Heart left ventricle (tissue), 16 donors: ENCODE measurements around the gene TNRC6A. TPM values are rescaled to one million over a fixed set of nuclear protein-coding genes. Genes with fewer than 3 reads are reported as not detected.
"Not testable (repeated sequence)": the region's sequence is repeated elsewhere in the genome, so short reads cannot be mapped to it uniquely, and the experiment has no call there.

Source experiments
- ATAC-seq, 4 donors: fragments of 200-7000 bp; cut with Tn5 transposase; one replicate each; pipeline ENCODE4 v1.9.1; 2020 to 2022; ENCODE audit warnings: moderate library complexity in 4 of 4, mild to moderate bottlenecking in 3 of 4, moderate number of reproducible peaks in 1 of 4
- DNase-seq, 5 donors: peaks; one replicate each; pipeline ENCODE4 v3.0.0-alpha.2; 2020
- H3K27ac ChIP-seq, 12 donors: fragments of 200-600 bp; sonication (generic) in 4 of 12; one replicate each; pipeline versions ENCODE4 v1.5.0 to v1.8.0; 2016 to 2022; ENCODE audit warnings: mild to moderate bottlenecking in 2 of 12
- H3K27me3 ChIP-seq, 9 donors: fragments of 200-600 bp; sonication (generic) in 2 of 9; one replicate each; pipeline versions ENCODE4 v1.5.1 to v1.8.0; 2016 to 2022; ENCODE audit warnings: mild to moderate bottlenecking in 3 of 9
- H3K36me3 ChIP-seq, 9 donors: fragments of 200-600 bp; sonication (generic) in 2 of 9; one replicate each; pipeline versions ENCODE4 v1.5.0 to v1.8.0; 2018 to 2022; ENCODE audit warnings: mild to moderate bottlenecking in 2 of 9
- H3K4me1 ChIP-seq, 12 donors: fragments of 200-600 bp; sonication (generic) in 4 of 12; one replicate each; pipeline versions ENCODE4 v1.5.0 to v1.8.0; 2016 to 2022; ENCODE audit warnings: mild to moderate bottlenecking in 3 of 12
- H3K4me3 ChIP-seq, 12 donors: fragments of 200-600 bp; sonication (generic) in 4 of 12; one replicate each; pipeline versions ENCODE4 v1.5.0 to v1.8.0; 2017 to 2022; ENCODE audit warnings: mild to moderate bottlenecking in 9 of 12, moderate library complexity in 4 of 12
- H3K9me3 ChIP-seq, 12 donors: fragments of 200-600 bp; sonication (generic) in 4 of 12; one replicate each; pipeline versions ENCODE4 v1.5.0 to v1.8.0; 2016 to 2022; ENCODE audit warnings: mild to moderate bottlenecking in 1 of 12
- POLR2A ChIP-seq, 2 donors: fragments of 450-650 bp; IDR thresholded peaks; one replicate each; pipeline ENCODE4 v1.6.1; 2017; ENCODE audit warnings: antibody characterized with exemption in 2 of 2, mild to moderate bottlenecking in 2 of 2, moderate library complexity in 2 of 2
- WGBS, 4 donors: extraction: QIAGEN DNeasy Blood & Tissue Kit in 2 of 4; methylation state at CpG; one replicate each; pipeline versions ENCODE4 v1.1.5 to v1.1.7; 2013 to 2018; 5-methylcytosine and 5-hydroxymethylcytosine counted together
- intact Hi-C, 10 donors: fragments of 100-400 bp; cut with DNase I; formaldehyde crosslinking; loops; one replicate each; pipeline versions ENCODE4 v1.11.1 to v1.14.2; 2022
- polyA plus RNA-seq, 2 donors: library from polyadenylated mRNA; stranded (reverse); fragments of 200-250 nt; gene quantifications; one replicate each; pipeline ENCODE4 v1.2.3, GENCODE V29; 2013
- total RNA-seq, 9 donors: library from RNA; depleted of rRNA in 2 of 9; stranded (reverse); fragments of >200 nt in 2 of 9; fragmentation: NEBNext Ultra II Directional in 3 of 9; extraction: Animal tissue kit (Norgen Biotek cat#: 25700) in 3 of 9; gene quantifications; one replicate each; pipeline versions ENCODE4 v1.1.0 to v1.2.4, GENCODE V29; 2016 to 2023
- TF ChIP-seq, protein P1 (sequence below), 12 donors: fragments of 200-600 bp; sonication (generic) in 4 of 12; IDR thresholded peaks; one replicate each; pipeline versions ENCODE4 v1.5.0 to v1.8.0; 2018 to 2022; ENCODE audit warnings: antibody characterized with exemption in 12 of 12, mild to moderate bottlenecking in 5 of 12
- donor health status: ischemic (EF 13 %, LVEDD 7.1; RV severe dilation, severe dysfunction).
- donor health status: healthy with polysubstance abuse.
- donor health status: DM: no; HTN: yes; CAD: no.
- donor health status: DM: no; HTN: no; CAD: no.
- donor health status: ischemic (EF 25% LVEDD 6.9; RV normal size, moderate dysfunction).
- donor health status: ischemic (EF 25% LVEDD 5.7; RV mildly dilated, moderate dysfunction).
- donor health status: healthy.
- donor health status: DM: yes; HTN: yes; CAD: no.
- donor health status: ischemic (EF 35%, LVEDD 5.7; RV mildly dilated, moderate dysfunction).
- donor health status: nonischemic (EF 11% LVEDD 7.7; RV severe dilation, severe dysfunction).
- donor health status: DM: yes; HTN: yes; CAD: no.
- donor health status: PGD.
- donor health status: ischemic (EF 29% LVEDD 5.4; RV normal size, mild dysfunction).
- donor health status: nonischemic (EF 23%, LVEDD 6.1; RV moderate dilation, normal function).

The TNRC6A gene
- total and polyA plus RNA-seq, 11 donors = 16.0 to 53.1 (median 35.5) TPM

GRCh38 chr16:24844101-24845030, 114.9 kb downstream of the TNRC6A start:
- DNase-seq (no peak), ATAC-seq (peak in 2 of 4 donors; percentile 34 to 50)
- Histone ChIP-seq H3K4me3 (no peak overlapping the region), H3K4me1 (peaks cover 0 to 2% (median 0%) of the 10 kb centered on the region in 12 donors), H3K36me3 (no peaks in the 10 kb centered on the region), H3K27me3 (no peaks in the 10 kb centered on the region), H3K9me3 (no peaks in the 10 kb centered on the region), H3K27ac (no peak overlapping the region)
- 71 to 76% (median 71%) methylated on average over 17 of the region's 17 CpGs for WGBS, 4 donors
- TF ChIP-seq POLR2A (IDR thresholded peaks at IDR 0.05) = no peak
- TF ChIP-seq, protein P1, sequence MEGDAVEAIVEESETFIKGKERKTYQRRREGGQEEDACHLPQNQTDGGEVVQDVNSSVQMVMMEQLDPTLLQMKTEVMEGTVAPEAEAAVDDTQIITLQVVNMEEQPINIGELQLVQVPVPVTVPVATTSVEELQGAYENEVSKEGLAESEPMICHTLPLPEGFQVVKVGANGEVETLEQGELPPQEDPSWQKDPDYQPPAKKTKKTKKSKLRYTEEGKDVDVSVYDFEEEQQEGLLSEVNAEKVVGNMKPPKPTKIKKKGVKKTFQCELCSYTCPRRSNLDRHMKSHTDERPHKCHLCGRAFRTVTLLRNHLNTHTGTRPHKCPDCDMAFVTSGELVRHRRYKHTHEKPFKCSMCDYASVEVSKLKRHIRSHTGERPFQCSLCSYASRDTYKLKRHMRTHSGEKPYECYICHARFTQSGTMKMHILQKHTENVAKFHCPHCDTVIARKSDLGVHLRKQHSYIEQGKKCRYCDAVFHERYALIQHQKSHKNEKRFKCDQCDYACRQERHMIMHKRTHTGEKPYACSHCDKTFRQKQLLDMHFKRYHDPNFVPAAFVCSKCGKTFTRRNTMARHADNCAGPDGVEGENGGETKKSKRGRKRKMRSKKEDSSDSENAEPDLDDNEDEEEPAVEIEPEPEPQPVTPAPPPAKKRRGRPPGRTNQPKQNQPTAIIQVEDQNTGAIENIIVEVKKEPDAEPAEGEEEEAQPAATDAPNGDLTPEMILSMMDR (IDR thresholded peaks at IDR 0.05) = no peak
- intact Hi-C loops = loop anchor here in 1 of 10 donors (10.0 kb wide), 1 partner anchor 370 kb away; the partner anchor contains the start of gene AQP8

GRCh38 chr16:24845031-24845365, 115.5 kb downstream of the TNRC6A start:
- not testable (repeated sequence) for H3K4me1 ChIP-seq, H3K9me3 ChIP-seq, H3K4me3 ChIP-seq, ATAC-seq, H3K36me3 ChIP-seq, H3K27ac ChIP-seq, DNase-seq, H3K27me3 ChIP-seq
- WGBS, 4 donors = 81 to 92% (median 85%) methylated on average over 2 of the region's 2 CpGs
- intact Hi-C loops = loop anchor here in 1 of 10 donors (10.0 kb wide), 1 partner anchor 370 kb away; the partner anchor contains the start of gene AQP8

- Histone ChIP-seq H3K4me1 (no peaks in the 10 kb centered on the region), H3K27ac (no peak within 1 kb of the TSS), H3K9me3 (no peaks in the 10 kb centered on the region), H3K27me3 (no peaks in the 10 kb centered on the region), H3K36me3 (no peaks in the 10 kb centered on the region), H3K4me3 (no peak within 1 kb of the TSS)
- ATAC-seq (peak in 1 of 4 donors; percentile 30), DNase-seq (no peak)
- TF ChIP-seq, protein P1 (IDR thresholded peaks at IDR 0.05) = no peak
- TF ChIP-seq POLR2A (IDR thresholded peaks at IDR 0.05) = no peak
- intact Hi-C loops = loop anchor here in 1 of 10 donors (10.0 kb wide), 1 partner anchor 369 kb away; the partner anchor contains the start of gene AQP8
- WGBS, 4 donors = 65 to 74% (median 70%) methylated on average over 19 to 21 of the region's 21 CpGs
Measured at GRCh38 chr16:24845726-24846547, 116.5 kb downstream of the TNRC6A start, which contains the start of gene SLC5A11. SLC5A11 (plus strand) TSS chr16:24845963; CDS start chr16:24858644, 12,681 bp downstream.

- Histone ChIP-seq H3K4me3 (no peak overlapping the region), H3K36me3 (no peaks in the 10 kb centered on the region), H3K27ac (no peak overlapping the region), H3K4me1 (no peaks in the 10 kb centered on the region), H3K9me3 (no peaks in the 10 kb centered on the region), H3K27me3 (no peaks in the 10 kb centered on the region)
- intact Hi-C loops = loop anchor here in 1 of 10 donors (10.0 kb wide), 1 partner anchor 368 kb away; the partner anchor contains the start of gene AQP8
- TF ChIP-seq, protein P1 (IDR thresholded peaks at IDR 0.05) = no peak
- TF ChIP-seq POLR2A (IDR thresholded peaks at IDR 0.05) = no peak
- ATAC-seq = no peak
- 62 to 88% (median 75%) methylated on average over 7 to 8 of the region's 8 CpGs for WGBS, 4 donors
- DNase-seq = no peak
Measured at GRCh38 chr16:24846548-24847357, 117.3 kb downstream of the TNRC6A start.
